ENCODE data around the gene CUX1.

CUX1 gene

DNA sequence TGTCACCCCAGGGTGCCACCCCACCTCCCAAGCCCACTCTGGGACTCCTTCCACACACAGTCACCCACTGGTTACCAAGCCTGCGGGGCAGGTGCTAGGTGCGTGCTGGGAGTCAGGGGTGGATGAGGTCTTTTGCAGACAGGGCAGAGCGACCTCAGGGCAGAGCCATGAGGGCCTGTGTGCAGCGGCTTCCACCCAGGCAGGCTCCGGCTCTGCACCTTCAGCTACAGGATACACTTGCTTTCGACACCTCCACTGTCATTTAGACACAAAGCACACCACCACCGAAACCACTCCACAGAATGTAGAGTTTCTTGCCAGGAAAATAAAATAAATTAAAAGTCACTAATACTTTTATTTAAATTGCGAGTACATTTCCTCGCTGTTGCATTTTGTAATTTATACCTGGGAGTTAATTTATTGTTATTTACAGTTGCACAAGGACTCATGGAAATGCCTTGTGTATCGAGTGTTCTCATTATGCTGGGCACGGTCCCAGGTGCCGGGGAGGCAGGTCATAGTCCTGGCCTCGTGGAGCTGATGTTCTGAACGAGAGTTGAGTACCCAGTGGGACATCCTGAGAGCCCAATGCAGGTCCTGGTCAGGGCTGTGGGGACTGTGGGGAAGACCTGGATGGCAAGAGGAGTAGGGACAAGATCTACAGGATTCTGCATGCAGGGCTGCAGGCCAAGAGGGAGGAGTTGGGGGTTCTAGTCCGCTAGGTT, 127.8 kb downstream of the CUX1 start:
- TF ChIP-seq, protein P1, sequence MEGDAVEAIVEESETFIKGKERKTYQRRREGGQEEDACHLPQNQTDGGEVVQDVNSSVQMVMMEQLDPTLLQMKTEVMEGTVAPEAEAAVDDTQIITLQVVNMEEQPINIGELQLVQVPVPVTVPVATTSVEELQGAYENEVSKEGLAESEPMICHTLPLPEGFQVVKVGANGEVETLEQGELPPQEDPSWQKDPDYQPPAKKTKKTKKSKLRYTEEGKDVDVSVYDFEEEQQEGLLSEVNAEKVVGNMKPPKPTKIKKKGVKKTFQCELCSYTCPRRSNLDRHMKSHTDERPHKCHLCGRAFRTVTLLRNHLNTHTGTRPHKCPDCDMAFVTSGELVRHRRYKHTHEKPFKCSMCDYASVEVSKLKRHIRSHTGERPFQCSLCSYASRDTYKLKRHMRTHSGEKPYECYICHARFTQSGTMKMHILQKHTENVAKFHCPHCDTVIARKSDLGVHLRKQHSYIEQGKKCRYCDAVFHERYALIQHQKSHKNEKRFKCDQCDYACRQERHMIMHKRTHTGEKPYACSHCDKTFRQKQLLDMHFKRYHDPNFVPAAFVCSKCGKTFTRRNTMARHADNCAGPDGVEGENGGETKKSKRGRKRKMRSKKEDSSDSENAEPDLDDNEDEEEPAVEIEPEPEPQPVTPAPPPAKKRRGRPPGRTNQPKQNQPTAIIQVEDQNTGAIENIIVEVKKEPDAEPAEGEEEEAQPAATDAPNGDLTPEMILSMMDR (IDR thresholded peaks at IDR 0.05; ENCODE audit: low read depth, low read length, missing control alignments) = no peak
- no peak overlapping the region for H3K4me3 ChIP-seq (ENCODE audit: low read depth, low read length)
- no peak for DNase-seq (ENCODE audit: low read depth)

DNA sequence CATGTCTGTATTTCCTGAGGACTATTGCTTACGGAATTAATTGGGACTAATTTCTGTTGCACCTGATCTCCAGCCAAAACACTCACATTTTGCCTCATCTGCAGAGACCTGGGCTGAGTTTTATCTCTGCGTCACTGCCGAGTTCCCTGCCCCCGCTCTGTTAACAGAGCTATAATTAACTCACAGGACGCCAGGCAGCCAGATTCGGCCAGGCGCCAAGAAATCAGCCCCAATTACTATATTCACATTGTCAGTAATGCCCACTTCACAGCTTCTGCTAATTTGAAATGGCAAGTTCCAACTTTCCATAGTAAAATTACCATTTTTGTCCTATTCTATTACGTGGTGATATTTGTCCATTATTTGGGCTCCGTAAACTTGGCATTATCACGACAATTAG, 130.5 kb downstream of the CUX1 start:
- H3K4me3 ChIP-seq (ENCODE audit: low read depth, low read length) = no peak overlapping the region
- DNase-seq (ENCODE audit: low read depth) = no peak
- TF ChIP-seq, protein P1 (IDR thresholded peaks at IDR 0.05; ENCODE audit: low read depth, low read length, missing control alignments) = no peak

DNA sequence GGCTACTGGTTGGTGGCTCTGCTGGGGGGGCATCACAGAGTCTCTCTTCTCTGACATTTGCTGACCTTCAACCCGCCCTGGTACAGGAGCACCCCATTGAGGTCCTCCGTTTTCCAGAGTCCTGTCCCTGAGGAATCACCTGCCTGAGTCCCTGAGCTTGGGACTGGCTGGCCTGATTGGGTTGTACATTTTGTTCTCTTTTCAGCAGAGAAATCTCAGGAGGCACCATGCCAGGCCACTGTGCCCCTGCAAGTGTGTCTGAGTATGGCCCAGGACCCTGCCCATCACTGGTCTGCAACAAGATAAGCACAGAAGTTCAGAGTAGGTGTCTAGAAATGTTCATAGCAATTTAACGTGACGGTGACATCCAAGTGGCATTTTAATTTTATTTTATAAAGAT, 131.2 kb downstream of the CUX1 start:
- TF ChIP-seq, protein P1 (IDR thresholded peaks at IDR 0.05; ENCODE audit: low read depth, low read length, missing control alignments) = no peak
- H3K4me3 ChIP-seq (ENCODE audit: low read depth, low read length) = no peak overlapping the region
- no peak for DNase-seq (ENCODE audit: low read depth)

DNA sequence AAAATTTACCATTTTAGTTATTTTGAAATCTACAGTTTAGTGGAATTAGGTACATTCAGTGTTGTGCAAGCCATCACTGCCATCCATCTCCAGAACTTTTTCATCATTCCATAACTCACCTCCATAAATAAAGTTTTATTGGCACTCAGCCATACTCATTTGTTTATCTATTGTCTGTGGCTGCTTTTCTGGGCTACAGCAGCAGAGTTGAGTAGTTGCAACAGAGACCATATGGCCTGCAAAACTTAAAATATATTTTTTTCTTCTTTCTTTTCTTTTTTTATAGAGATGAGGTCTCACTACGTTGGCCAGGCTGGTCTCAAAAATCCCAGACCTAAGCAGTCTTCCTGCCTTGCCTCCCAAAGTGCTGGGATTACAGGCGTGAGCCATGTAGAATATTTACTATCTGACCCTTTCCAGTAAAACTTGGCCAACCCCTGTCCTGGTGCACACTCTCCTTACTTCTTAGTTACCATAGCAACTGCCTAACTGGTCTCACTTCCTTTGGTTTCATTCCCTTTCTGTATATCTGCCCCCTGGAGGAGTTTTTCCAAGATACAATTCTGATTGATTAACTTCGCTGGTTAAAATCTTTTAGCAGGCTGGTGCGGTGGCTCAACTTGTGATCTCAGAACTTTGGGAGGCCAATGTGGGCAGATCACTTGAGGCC, 133.2 kb downstream of the CUX1 start:
- DNase-seq (ENCODE audit: low read depth) = no peak
- TF ChIP-seq, protein P1 (IDR thresholded peaks at IDR 0.05; ENCODE audit: low read depth, low read length, missing control alignments) = no peak
- H3K4me3 ChIP-seq (ENCODE audit: low read depth, low read length) = no peak overlapping the region

DNA sequence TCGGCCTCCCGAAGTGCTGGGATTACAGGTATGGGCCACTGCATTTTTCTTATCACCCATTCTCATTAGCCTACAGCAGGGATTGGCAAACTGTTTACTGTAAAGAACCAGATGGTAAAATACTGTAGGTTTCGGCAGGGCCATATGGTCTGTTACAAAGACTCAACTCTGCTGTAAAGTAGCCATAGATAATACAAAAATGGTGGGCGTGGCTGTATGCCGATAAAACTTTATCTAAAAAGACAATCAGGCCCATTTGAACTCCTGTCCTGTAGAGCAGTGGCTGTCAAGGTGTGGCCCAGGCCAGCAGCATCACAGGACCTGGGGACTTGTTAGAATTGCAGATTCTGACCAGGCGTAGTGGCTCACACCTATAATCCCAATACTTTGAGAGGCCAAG, 134.3 kb downstream of the CUX1 start:
- TF ChIP-seq, protein P1 (IDR thresholded peaks at IDR 0.05; ENCODE audit: low read depth, low read length, missing control alignments) = no peak
- H3K4me3 ChIP-seq (ENCODE audit: low read depth, low read length) = no peak overlapping the region
- no peak for DNase-seq (ENCODE audit: low read depth)

DNA sequence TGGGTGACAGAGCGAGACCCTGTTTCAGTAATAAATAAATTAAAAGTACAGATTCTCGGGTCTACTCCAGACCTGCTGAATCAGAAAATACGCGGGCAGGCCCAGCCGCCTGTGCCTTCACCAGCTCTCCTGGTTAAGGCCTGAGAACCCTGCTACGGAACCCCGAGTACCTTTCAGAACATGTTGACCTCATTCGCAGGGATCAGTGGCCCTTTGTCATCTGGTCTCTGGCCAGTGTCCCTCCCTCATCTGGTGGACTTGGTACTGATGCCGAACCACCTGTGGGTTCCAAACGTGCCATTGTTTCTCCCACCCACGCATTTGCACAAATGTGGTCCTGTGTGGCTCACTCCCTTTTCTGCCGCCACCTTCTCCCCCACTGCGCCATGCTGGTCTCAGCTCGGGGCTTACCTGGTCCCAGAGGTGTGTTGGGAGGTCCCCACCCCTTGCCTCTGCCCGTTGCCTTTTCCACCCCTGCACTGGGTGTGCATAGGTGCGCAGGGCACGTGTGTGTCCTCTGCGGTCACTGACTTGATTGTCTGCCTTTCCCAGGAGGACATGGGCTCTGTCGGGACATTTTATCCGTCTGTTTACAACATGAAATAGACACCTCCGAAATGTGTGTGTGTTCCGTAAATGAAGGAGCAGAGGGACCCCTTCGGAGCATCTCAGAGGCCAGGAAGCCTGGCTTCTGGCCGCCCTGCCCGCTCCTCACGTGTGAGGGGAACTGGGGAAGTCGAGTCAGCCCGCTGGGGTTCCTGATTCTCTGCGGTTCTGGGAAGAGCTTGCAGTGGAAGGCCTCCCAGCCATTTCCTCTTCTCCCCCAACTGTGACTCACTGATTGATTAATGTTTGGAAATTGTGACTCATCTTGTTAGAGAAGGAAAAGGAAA, 135.2 kb downstream of the CUX1 start:
- TF ChIP-seq, protein P1 (IDR thresholded peaks at IDR 0.05; ENCODE audit: low read depth, low read length, missing control alignments) = no peak
- DNase-seq (ENCODE audit: low read depth) = no peak
- no peak overlapping the region for H3K4me3 ChIP-seq (ENCODE audit: low read depth, low read length)

Data from GM12864 (cell line).